ENCODE results near the gene PTX4. TPM values are rescaled to one million over a fixed set of nuclear protein-coding genes. Genes with fewer than 3 reads are reported as not detected.

Gene PTX4
- total RNA-seq, 1 donor: 0.43 TPM

DNA sequence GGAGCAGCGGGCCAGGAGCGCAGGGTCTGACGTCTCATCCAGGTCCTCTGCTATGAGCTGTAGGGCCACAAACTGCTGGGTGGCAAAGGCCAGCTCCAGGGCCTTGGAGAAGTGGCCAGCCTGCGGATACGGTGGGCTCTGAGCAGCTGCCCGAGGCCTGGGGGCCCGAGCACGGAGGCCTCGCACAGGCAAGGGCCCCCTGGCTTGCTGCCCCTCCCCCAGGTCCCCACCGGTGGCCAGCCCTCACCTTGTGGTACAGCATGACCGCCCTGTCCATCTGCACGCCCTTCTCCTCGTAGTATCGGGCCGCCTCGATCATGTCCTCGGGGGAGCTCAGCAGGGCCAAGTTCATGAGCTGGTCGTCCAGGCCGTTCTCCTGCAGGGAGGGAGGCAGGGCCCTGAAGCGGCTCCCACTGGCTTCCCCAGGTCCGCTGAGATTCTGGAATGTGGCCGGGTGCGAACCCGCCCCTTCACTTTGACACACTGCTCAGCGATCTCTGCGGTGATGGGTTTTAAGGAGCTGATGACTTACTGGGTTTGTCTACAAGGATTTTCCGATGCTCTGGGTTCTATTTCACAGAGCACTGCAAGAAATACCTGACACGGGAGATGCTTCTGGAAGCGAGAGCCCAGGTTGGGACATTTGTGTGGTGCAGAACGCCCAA is 35.0 kb upstream of the PTX4 start:
- TF ChIP-seq CTCF (IDR thresholded peaks at IDR 0.05; ENCODE audit: insufficient read depth, low read depth, low read length): no peak
- no peak overlapping the region for H3K4me3 ChIP-seq (ENCODE audit: low read depth, low read length)
- DNase-seq (ENCODE audit: low read depth): no peak

DNA sequence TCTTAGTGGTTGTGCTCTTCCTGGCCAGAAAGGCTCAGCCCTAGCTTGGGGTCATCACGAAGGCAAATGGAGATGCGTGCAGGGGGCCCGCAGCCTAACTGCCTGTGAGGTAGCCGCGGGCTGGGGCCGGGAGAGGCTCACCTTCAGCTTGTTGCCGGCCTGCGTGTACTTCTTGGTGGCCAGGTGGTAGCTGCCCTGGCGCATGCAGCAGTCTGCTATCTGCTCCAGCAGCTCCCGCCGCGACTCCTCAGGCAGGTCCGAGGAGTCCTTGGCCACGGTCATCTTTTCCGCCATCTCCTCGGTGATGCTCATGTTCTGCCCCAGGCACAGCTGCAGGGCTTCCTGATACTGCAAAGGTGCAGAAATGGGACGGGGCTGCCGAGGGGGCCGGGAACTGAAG is 31.7 kb upstream of the PTX4 start:
- no peak for TF ChIP-seq CTCF (IDR thresholded peaks at IDR 0.05; ENCODE audit: insufficient read depth, low read depth, low read length)
- no peak for DNase-seq (ENCODE audit: low read depth)
- H3K4me3 ChIP-seq (ENCODE audit: low read depth, low read length): no peak overlapping the region

- no peak for TF ChIP-seq CTCF (IDR thresholded peaks at IDR 0.05; ENCODE audit: insufficient read depth, low read depth, low read length)
- H3K4me3 ChIP-seq (ENCODE audit: low read depth, low read length): no peak overlapping the region
These were observed 31.1 kb upstream of the PTX4 start for GRCh38 chr16:1519831-1520230.

GRCh38 chr16:1518626-1519135 is 29.9 kb upstream of the PTX4 start:
- no peak overlapping the region for H3K4me3 ChIP-seq (ENCODE audit: low read depth, low read length)
- no peak for DNase-seq (ENCODE audit: low read depth)
- no peak for TF ChIP-seq CTCF (IDR thresholded peaks at IDR 0.05; ENCODE audit: insufficient read depth, low read depth, low read length)

More at GRCh38 chr16:1519831-1520230, 31.1 kb upstream of the PTX4 start:
- no peak for DNase-seq (ENCODE audit: low read depth)

DNA sequence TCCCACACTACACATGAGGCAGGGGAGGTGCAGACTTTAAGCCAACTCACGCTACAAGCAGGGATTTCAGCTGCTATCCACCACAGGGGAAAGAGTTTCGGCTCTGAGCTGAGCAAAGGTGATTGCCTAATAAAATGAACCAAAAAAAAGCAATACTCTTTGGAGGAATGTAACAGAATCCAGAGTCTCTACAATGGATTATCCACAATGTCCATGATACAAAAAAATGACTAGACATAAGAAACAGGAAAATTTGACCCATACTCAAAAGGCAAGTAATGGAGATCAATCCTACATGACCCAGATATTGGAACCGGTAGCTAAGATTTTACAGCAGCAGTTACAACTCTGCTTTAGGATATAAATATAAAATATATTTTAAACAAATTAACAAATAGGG is 25.8 kb upstream of the PTX4 start:
- no peak for DNase-seq (ENCODE audit: low read depth)
- TF ChIP-seq CTCF (IDR thresholded peaks at IDR 0.05; ENCODE audit: insufficient read depth, low read depth, low read length): no peak

DNA sequence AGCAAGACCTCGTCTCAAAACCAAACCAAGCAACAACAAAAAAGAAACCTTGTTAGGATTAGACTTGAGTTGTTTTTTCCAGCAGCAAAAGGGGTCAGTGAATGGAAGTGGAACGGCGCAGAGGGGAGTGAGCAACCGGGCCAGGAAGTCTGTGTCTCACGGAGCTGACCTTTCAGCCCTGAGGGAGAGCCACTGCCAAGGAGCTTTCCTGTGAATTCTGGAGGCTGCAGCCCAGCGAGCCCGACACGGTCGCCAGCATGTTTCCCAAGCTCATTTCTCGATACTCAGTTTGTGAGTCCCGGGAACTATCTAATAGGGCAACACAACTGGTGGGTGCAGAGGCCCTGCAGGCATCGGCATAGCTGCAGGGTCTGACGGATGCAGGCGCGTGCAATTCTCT is 24.0 kb upstream of the PTX4 start:
- no peak overlapping the region for H3K4me3 ChIP-seq (ENCODE audit: low read depth, low read length)
- DNase-seq (ENCODE audit: low read depth): no peak
- no peak for TF ChIP-seq CTCF (IDR thresholded peaks at IDR 0.05; ENCODE audit: insufficient read depth, low read depth, low read length)

More for the DNA sequence above, 25.8 kb upstream of the PTX4 start:
- no peak overlapping the region for H3K4me3 ChIP-seq (ENCODE audit: low read depth, low read length)

All from fibroblast of villous mesenchyme (primary cell).